Measurements from ENCODE around the gene HTR5A.

The HTR5A gene

GRCh38 chr7:155103839-155104238 lies 33.7 kb downstream of the HTR5A start:
- TF ChIP-seq CTCF (IDR thresholded peaks at IDR 0.05; ENCODE audit: control insufficient read depth, insufficient read depth, low read depth, low read length, missing control alignments) = no peak
- no peak for DNase-seq (ENCODE audit: low read depth)
- no peak overlapping the region for H3K4me3 ChIP-seq (ENCODE audit: control insufficient read depth, low read depth, low read length)

DNA sequence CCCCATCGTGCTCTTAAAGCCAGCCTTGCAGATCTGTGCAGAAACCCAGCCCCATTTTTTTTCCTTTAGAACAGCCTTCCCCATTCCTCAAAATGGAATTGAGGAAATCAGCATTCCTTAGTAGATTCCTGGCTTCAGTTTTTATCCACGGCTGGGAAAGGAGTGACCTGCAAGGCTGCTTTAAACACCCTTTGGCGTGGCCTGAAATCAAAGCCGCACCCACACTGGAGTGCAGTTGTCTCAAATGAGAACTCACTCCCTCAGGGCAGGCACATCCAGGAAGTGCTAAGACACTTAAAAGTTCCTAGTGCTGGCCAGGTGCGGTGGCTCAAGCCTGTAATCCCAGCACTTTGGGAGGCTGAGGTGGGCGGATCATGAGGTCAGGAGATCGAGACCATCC lies 34.8 kb downstream of the HTR5A start:
- TF ChIP-seq CTCF (IDR thresholded peaks at IDR 0.05; ENCODE audit: control insufficient read depth, insufficient read depth, low read depth, low read length, missing control alignments) = no peak
- no peak overlapping the region for H3K4me3 ChIP-seq (ENCODE audit: control insufficient read depth, low read depth, low read length)
- no peak for DNase-seq (ENCODE audit: low read depth)

DNA sequence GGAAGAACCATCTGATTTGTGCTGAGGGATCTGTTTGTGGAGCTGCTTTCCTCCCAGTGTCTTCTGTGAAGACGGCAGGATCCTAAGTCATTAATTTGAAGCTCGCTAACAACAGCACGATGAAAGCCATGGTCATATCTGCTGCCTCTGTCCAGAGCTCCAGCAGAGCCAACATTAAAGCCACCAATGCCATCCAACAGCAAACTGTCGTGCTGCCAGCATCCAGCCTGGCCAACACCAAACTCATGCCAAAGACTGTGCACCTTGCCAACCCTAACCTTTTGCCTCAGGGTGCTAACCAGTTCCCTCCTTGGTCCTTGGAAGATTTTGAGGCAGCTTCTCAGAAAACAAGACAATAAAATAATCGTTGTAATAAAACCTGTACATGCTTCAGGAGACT lies 36.2 kb downstream of the HTR5A start:
- DNase-seq (ENCODE audit: low read depth) = no peak
- no peak overlapping the region for H3K4me3 ChIP-seq (ENCODE audit: control insufficient read depth, low read depth, low read length)
- TF ChIP-seq CTCF (IDR thresholded peaks at IDR 0.05; ENCODE audit: control insufficient read depth, insufficient read depth, low read depth, low read length, missing control alignments) = no peak

DNA sequence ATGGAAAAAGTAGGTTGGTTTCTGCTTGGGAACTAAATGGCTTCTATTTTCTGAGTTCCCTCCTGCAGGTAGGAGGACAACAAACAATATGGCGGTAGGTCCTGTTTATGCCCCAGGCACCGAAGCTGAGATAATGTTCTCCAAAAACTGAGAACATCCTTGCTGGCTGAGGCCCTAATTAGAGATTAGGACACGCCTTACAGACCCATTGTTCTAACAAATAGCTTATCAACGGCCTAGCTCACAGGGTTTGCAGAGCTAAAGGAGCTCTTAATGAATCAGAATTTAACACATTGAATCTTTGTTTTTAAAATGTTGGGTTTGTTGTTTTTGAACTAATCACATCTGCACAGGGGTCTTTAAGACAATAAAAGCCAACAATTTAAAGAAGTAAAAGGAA lies 37.0 kb downstream of the HTR5A start:
- no peak overlapping the region for H3K4me3 ChIP-seq (ENCODE audit: control insufficient read depth, low read depth, low read length)
- no peak for TF ChIP-seq CTCF (IDR thresholded peaks at IDR 0.05; ENCODE audit: control insufficient read depth, insufficient read depth, low read depth, low read length, missing control alignments)
- no peak for DNase-seq (ENCODE audit: low read depth)

- no peak for DNase-seq (ENCODE audit: low read depth)
- TF ChIP-seq CTCF (IDR thresholded peaks at IDR 0.05; ENCODE audit: control insufficient read depth, insufficient read depth, low read depth, low read length, missing control alignments) = no peak
- no peak overlapping the region for H3K4me3 ChIP-seq (ENCODE audit: control insufficient read depth, low read depth, low read length)
Observed at GRCh38 chr7:155108144-155108901, 38.2 kb downstream of the HTR5A start.

GRCh38 chr7:155109121-155109520 lies 39.0 kb downstream of the HTR5A start:
- no peak for TF ChIP-seq CTCF (IDR thresholded peaks at IDR 0.05; ENCODE audit: control insufficient read depth, insufficient read depth, low read depth, low read length, missing control alignments)
- H3K4me3 ChIP-seq (ENCODE audit: control insufficient read depth, low read depth, low read length) = no peak overlapping the region
- no peak for DNase-seq (ENCODE audit: low read depth)

All from AG09309 (cell line).